MCF 10A (cell line): Measurements from ENCODE around the gene C1S. TPM values are rescaled to one million over a fixed set of nuclear protein-coding genes. Genes with fewer than 3 reads are reported as not detected.
"Not testable (repeated sequence)": the region's sequence is repeated elsewhere in the genome, so short reads cannot be mapped to it uniquely, and the experiment has no call there.

Source experiments
- BruUV-seq: library from RNA; stranded (reverse); fragments of 400-500 nt; replicated peaks from 2 replicates; lab custom pipeline; 2021; lab: Mats Ljungman, UMichigan
- CTCF ChIA-PET: fragments of 300-600 bp; sonication (Branson Sonifier 250); formaldehyde crosslinking; extraction: SDS; loops from one replicate; lab custom pipeline; 2021; ENCODE audit warnings: antibody characterized with exemption, inconsistent platforms; lab: Yijun Ruan, JAX
- POLR2A ChIA-PET: fragments of 300-600, 350-650 bp; sonication (Branson Sonifier 250); formaldehyde crosslinking; extraction: SDS; loops from one replicate; lab custom pipeline; 2020; ENCODE audit warnings: antibody characterized with exemption, inconsistent platforms; lab: Yijun Ruan, JAX
- DNase-seq: peaks from one replicate; pipeline ENCODE4 v3.0.0-alpha.2; 2018; ENCODE audit not compliant: unreplicated experiment
- H3K27ac Mint-ChIP-seq: one replicate; pipeline ENCODE4 v1.8.0; 2022; ENCODE audit warnings: mild to moderate bottlenecking, low read depth, mixed read lengths; ENCODE audit not compliant: unreplicated experiment
- H3K27me3 Mint-ChIP-seq: one replicate; pipeline ENCODE4 v1.8.0; 2022; ENCODE audit warnings: mixed read lengths; ENCODE audit not compliant: insufficient read depth, unreplicated experiment
- H3K36me3 Mint-ChIP-seq: one replicate; pipeline ENCODE4 v1.8.0; 2022; ENCODE audit warnings: mild to moderate bottlenecking, moderate library complexity, mixed read lengths; ENCODE audit not compliant: insufficient read depth, unreplicated experiment
- H3K4me1 Mint-ChIP-seq: one replicate; pipeline ENCODE4 v1.8.0; 2022; ENCODE audit warnings: mixed read lengths; ENCODE audit not compliant: insufficient read depth, unreplicated experiment
- H3K4me3 Mint-ChIP-seq: one replicate; pipeline ENCODE4 v1.8.0; 2022; ENCODE audit warnings: mild to moderate bottlenecking, moderate library complexity, mixed read lengths; ENCODE audit not compliant: unreplicated experiment
- H3K9me3 Mint-ChIP-seq: one replicate; pipeline ENCODE4 v1.8.0; 2022; ENCODE audit warnings: mixed read lengths; ENCODE audit not compliant: unreplicated experiment
- intact Hi-C: fragments of 100-400 bp; cut with micrococcal nuclease; formaldehyde crosslinking; loops from 2 replicates; pipeline ENCODE4 v1.14.1; 2022
- total RNA-seq: library from RNA; stranded (reverse); gene quantifications from 2 replicates; pipeline ENCODE4 v1.2.3, GENCODE V29; 2022
- TF ChIP-seq, protein P1 (sequence below): fragments of 200-600 bp; IDR thresholded peaks from one replicate; pipeline ENCODE4 v1.8.0; 2022; ENCODE audit warnings: antibody characterized with exemption, mild to moderate bottlenecking; ENCODE audit not compliant: unreplicated experiment

Gene C1S
- total RNA-seq, 1 experiment from 2014 or later = 6.0 TPM

DNA sequence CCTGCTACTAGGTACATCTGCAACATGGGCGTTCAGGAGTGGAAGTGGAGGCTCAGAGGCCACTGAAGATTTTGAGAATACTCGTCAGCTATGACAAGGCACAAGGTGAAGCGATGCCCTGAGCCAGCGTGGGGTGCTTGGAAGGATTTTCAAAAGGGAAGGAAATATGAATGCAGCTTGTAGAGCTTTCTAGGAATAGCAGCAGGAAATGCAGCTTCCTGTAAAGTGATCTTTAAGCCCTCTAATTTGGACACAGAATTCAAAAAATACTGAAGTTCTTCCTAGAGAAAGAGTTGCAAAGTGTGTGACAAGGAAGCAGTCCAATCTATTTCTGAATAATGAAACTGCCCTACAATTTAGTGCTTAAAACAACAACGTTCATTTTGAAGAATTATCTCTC, 13.2 kb upstream of the C1S start:
- Mint-ChIP-seq H3K4me1 (peaks cover 12% of the 10 kb centered on the region), H3K36me3 (no peaks in the 10 kb centered on the region), H3K27ac (no peak overlapping the region), H3K9me3 (no peaks in the 10 kb centered on the region), H3K27me3 (no peaks in the 10 kb centered on the region), H3K4me3 (no peak overlapping the region)
- POLR2A ChIA-PET = no interaction called here
- BruUV-seq = no TSS peak
- no peak for DNase-seq
- TF ChIP-seq, protein P1, sequence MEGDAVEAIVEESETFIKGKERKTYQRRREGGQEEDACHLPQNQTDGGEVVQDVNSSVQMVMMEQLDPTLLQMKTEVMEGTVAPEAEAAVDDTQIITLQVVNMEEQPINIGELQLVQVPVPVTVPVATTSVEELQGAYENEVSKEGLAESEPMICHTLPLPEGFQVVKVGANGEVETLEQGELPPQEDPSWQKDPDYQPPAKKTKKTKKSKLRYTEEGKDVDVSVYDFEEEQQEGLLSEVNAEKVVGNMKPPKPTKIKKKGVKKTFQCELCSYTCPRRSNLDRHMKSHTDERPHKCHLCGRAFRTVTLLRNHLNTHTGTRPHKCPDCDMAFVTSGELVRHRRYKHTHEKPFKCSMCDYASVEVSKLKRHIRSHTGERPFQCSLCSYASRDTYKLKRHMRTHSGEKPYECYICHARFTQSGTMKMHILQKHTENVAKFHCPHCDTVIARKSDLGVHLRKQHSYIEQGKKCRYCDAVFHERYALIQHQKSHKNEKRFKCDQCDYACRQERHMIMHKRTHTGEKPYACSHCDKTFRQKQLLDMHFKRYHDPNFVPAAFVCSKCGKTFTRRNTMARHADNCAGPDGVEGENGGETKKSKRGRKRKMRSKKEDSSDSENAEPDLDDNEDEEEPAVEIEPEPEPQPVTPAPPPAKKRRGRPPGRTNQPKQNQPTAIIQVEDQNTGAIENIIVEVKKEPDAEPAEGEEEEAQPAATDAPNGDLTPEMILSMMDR = no peak
- intact Hi-C loops = no loop called here
- CTCF ChIA-PET = interaction anchor here (0.8 to 2.6 kb wide), 3 partner anchors 9 to 66 kb away, joined by 3 to 8 read pairs (median 4); no protein-coding TSS in a partner anchor

DNA sequence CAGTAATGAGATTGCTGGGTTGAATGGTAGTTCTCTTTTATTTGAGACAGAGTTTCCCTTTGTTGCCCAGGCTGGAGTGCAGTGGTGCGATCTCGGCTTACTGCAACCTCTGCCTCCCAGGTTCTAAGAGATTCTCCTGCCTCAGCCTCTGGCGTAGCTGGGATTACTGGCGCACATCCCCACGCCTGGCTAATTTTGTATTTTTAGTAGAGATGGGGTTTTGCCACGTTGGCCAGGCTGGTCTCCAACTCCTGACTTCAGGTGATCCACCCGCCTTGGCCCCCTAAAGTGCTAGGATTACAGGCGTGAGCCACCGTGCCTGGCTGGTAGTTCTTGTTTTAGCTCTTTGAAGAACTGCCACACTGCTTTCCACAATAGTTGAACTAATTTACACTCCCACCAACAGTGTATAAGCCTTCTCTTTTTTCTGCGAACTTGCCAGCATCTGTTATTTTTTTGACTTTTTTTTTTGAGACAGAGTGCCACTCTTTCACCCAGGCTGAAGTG, 11.0 kb upstream of the C1S start:
- BruUV-seq, H3K9me3 Mint-ChIP-seq, H3K4me1 Mint-ChIP-seq, H3K27ac Mint-ChIP-seq, H3K4me3 Mint-ChIP-seq, H3K36me3 Mint-ChIP-seq, intact Hi-C loops, DNase-seq: not testable (repeated sequence)
- ChIA-PET CTCF (interaction anchor here (0.7 to 2.6 kb wide), 3 partner anchors 9 to 64 kb away, joined by 3 to 8 read pairs (median 6); no protein-coding TSS in a partner anchor), POLR2A (interaction anchor here (0.6 to 1.4 kb wide), 6 partner anchors 8 to 106 kb away, joined by 3 to 4 read pairs (median 3); partner anchors contain the start of genes C12orf57 and RNU7-1)
- peaks cover 22% of the 10 kb centered on the region for H3K27me3 Mint-ChIP-seq

DNA sequence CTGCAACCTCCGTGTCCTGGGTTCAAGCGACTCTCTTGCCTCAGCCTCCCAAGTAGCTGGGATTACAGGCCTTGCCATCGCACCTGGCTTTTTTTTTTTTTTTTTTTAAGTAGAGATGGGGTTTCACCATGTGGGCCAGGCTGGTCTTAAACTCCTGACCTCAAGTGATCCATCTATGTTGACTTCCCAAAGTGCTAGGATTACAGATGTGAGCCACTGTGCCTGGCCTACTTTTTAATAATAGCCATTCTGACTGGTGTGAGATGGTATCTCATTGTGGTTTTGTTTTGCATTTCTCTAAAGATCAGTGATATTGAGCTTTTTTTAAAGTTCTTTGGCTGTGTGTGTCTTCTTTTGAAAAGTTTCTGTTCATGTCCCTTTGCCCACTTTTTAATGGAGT, 10.5 kb upstream of the C1S start:
- intact Hi-C loops, DNase-seq, H3K9me3 Mint-ChIP-seq, H3K4me3 Mint-ChIP-seq, BruUV-seq, H3K27ac Mint-ChIP-seq, H3K36me3 Mint-ChIP-seq, H3K4me1 Mint-ChIP-seq: not testable (repeated sequence)
- ChIA-PET CTCF (interaction anchor here (0.6 to 2.6 kb wide), 5 partner anchors 8 to 63 kb away, joined by 3 to 8 read pairs (median 6); partner anchors contain the start of gene C1S), POLR2A (interaction anchor here (0.8 to 1.0 kb wide), 2 partner anchors 42 to 75 kb away, joined by 3 to 4 read pairs; no protein-coding TSS in a partner anchor)
- peaks cover 26% of the 10 kb centered on the region for H3K27me3 Mint-ChIP-seq

DNA sequence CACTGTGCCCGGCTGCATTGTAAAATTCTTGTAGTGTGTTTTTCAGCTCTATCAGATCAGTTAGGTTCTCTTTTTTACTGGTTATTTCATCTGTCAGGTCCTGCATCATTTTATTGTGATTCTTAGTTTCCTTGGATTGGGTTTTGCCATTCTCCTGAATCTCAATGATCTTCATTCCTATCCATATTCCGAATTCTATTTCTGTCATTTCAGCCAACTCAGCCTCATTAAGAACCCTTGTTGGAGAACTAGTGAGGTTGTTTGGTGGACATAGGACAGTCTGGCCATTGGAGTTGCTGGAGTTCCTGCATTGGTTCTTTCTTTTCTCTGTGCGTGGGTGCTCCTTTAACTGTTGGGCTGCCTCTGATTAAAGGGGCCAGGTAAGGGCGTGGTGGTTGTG, 5.6 kb upstream of the C1S start:
- intact Hi-C loops = no loop called here
- Mint-ChIP-seq H3K27ac (no peak overlapping the region), H3K27me3 (peaks cover 31% of the 10 kb centered on the region), H3K9me3 (no peaks in the 10 kb centered on the region), H3K4me3 (no peak overlapping the region), H3K36me3 (no peaks in the 10 kb centered on the region), H3K4me1 (peaks cover 4% of the 10 kb centered on the region)
- POLR2A ChIA-PET = interaction anchor here (0.7 to 1.2 kb wide), 2 partner anchors 37 to 110 kb away, joined by 3 read pairs; partner anchors contain the start of gene LPCAT3
- no peak for DNase-seq
- TF ChIP-seq, protein P1 = no peak
- CTCF ChIA-PET = interaction anchor here (0.6 to 7.6 kb wide), 5 partner anchors 12 to 184 kb away, joined by 3 to 123 read pairs (median 4); partner anchors contain the start of genes C1RL and LPCAT3
- BruUV-seq = no TSS peak

DNA sequence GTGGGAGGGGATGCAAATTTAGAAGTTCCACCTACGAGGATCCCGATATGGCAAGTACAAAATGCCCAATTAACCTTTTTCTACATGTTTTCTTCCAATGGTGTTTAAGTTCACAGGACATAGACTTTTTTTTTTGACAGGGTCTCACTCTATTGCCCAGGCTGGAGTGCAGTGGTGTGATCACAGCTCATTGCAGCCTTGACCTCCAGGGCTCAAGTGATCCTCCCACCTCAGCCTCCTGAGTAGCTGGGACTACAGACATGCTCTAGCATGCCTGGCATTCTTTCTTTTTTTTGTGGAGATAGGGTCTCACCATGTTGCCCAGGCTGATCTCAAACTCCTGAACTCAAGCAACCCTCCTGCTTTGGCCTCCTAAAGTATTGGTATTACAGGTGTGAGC, 4.8 kb upstream of the C1S start:
- H3K27ac Mint-ChIP-seq, BruUV-seq, intact Hi-C loops: not testable (repeated sequence)

More for the DNA sequence above, 4.8 kb upstream of the C1S start:
- not testable (repeated sequence) for H3K36me3 Mint-ChIP-seq, DNase-seq, H3K9me3 Mint-ChIP-seq, H3K4me3 Mint-ChIP-seq
- H3K27me3 Mint-ChIP-seq = peaks cover 31% of the 10 kb centered on the region
- peaks cover 12% of the 10 kb centered on the region for H3K4me1 Mint-ChIP-seq
- CTCF ChIA-PET = interaction anchor here (0.7 to 7.6 kb wide), 10 partner anchors 8 to 111 kb away, joined by 3 to 123 read pairs (median 4); partner anchors contain the start of genes C1RL and LPCAT3
- POLR2A ChIA-PET = interaction anchor here (0.8 to 1.8 kb wide), 2 partner anchors 52 to 81 kb away, joined by 4 to 7 read pairs; no protein-coding TSS in a partner anchor
